ENCODE measurements around the gene COL1A1.

DNA sequence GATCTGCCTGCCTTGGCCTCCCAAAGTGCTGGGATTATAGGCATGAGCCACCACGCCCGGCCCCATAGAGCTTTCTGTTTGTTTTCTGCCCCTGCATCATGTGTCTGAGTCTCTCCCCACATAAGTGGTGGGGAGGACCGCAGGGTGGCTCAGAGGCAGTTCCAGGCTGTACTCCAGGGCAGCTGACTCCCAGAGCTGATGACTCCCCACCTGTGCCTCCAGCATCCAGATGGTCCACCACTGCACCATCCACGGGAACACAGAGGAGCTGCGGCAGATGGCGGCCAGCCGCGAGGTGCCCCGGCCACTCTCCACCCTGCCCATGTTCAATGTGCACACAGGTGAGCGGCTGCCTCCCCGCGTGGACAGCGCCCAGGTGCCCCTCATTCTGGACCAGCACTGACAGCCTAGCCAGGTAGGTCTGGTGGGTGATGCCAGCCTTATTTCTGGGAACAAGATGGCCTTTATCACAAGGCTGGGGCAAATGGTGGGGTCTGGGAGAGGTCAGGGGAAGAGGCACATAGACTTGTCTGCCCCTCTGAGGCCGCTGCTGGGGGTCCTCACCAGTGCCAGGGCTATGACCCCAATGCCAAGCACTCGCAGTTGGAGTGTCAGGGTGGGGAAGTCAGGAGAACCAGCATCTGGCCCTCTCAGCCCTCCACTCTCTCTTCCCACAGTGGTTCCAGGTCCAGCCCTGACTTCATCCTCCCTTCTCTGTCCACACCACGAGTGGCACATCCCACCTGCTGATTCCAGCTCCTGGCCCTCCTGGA, 26.2 kb downstream of the COL1A1 start:
- no peak for TF ChIP-seq POLR2AphosphoS5 (IDR thresholded peaks at IDR 0.05; ENCODE audit: low read depth, low read length)
- TF ChIP-seq TAF1 (IDR thresholded peaks at IDR 0.05; ENCODE audit: borderline replicate concordance, insufficient read depth, low read length), result no peak

Measured in PFSK-1 (cell line).